Esophagus squamous epithelium (tissue), 4 donors: ENCODE measurements around the gene NKD2.

Experiments
- CTCF ChIP-seq, 6 experiments: fragments of 450-650 bp in 4 of 6; fragments of 200-600 bp in 2 of 6; sonication (generic) in 2 of 6; IDR thresholded peaks; one replicate each; pipeline ENCODE4 v1.5.1; 2016 to 2019; ENCODE audit warnings: antibody characterized with exemption in 6 of 6, mild to moderate bottlenecking in 4 of 6, moderate library complexity in 4 of 6
- POLR2A ChIP-seq, 4 donors: fragments of 450-650 bp; IDR thresholded peaks; one replicate each; pipeline ENCODE4 v1.6.1; 2017; ENCODE audit warnings: antibody characterized with exemption in 4 of 4, mild to moderate bottlenecking in 4 of 4, moderate library complexity in 3 of 4

GRCh38 chr5:1045960-1046560 is 37.5 kb downstream of the NKD2 start:
- TF ChIP-seq POLR2A (IDR thresholded peaks at IDR 0.05) (no peak), CTCF (IDR thresholded peaks at IDR 0.05) (no peak)
